ENCODE measurements around the gene FHOD1. TPM values are rescaled to one million over a fixed set of nuclear protein-coding genes. Genes with fewer than 3 reads are reported as not detected.

FHOD1 gene
- total RNA-seq, 1 experiment from 2014 or later: 37.2 TPM

- no peak overlapping the region for H3K4me3 Mint-ChIP-seq (ENCODE audit: low read depth, unreplicated experiment)
- no TSS peak for BruUV-seq (replicated peaks)
- no peaks in the 10 kb centered on the region for H3K4me1 Mint-ChIP-seq (ENCODE audit: low read depth, unreplicated experiment)
- H3K36me3 Mint-ChIP-seq (ENCODE audit: insufficient read depth, unreplicated experiment): no peaks in the 10 kb centered on the region
- no peak overlapping the region for H3K27ac Mint-ChIP-seq (ENCODE audit: unreplicated experiment)
- intact Hi-C loops (cut with micrococcal nuclease; ENCODE audit: unreplicated experiment): no loop called here
- no peaks in the 10 kb centered on the region for H3K9me3 Mint-ChIP-seq (ENCODE audit: low read depth, unreplicated experiment)
- peaks cover 28% of the 10 kb centered on the region for H3K27me3 Mint-ChIP-seq (ENCODE audit: unreplicated experiment)
- DNase-seq: no peak
- no peak for TF ChIP-seq CTCF (IDR thresholded peaks at IDR 0.05; ENCODE audit: unreplicated experiment)
- CTCF ChIA-PET: no interaction called here
These were observed 31.6 kb downstream of the FHOD1 start for GRCh38 chr16:67215706-67216105.

GRCh38 chr16:67213197-67214019, 33.9 kb downstream of the FHOD1 start:
- H3K27ac Mint-ChIP-seq (ENCODE audit: unreplicated experiment): no peak overlapping the region
- intact Hi-C loops (cut with micrococcal nuclease; ENCODE audit: unreplicated experiment): no loop called here
- BruUV-seq (replicated peaks): no TSS peak

GRCh38 chr16:67212766-67213165, 34.5 kb downstream of the FHOD1 start:
- no peak overlapping the region for H3K27ac Mint-ChIP-seq (ENCODE audit: unreplicated experiment)
- H3K27me3 Mint-ChIP-seq (ENCODE audit: unreplicated experiment): peaks cover 38% of the 10 kb centered on the region
- TF ChIP-seq CTCF (IDR thresholded peaks at IDR 0.05; ENCODE audit: unreplicated experiment): no peak
- H3K4me3 Mint-ChIP-seq (ENCODE audit: low read depth, unreplicated experiment): no peak overlapping the region
- intact Hi-C loops (cut with micrococcal nuclease; ENCODE audit: unreplicated experiment): no loop called here
- CTCF ChIA-PET: interaction anchor here (0.7 kb wide), 1 partner anchor 327 kb away, joined by 3 read pairs; no protein-coding TSS in a partner anchor
- H3K36me3 Mint-ChIP-seq (ENCODE audit: insufficient read depth, unreplicated experiment): peaks cover 2% of the 10 kb centered on the region
- no peaks in the 10 kb centered on the region for H3K4me1 Mint-ChIP-seq (ENCODE audit: low read depth, unreplicated experiment)
- no peak for DNase-seq
- no TSS peak for BruUV-seq (replicated peaks)
- H3K9me3 Mint-ChIP-seq (ENCODE audit: low read depth, unreplicated experiment): no peaks in the 10 kb centered on the region

More at GRCh38 chr16:67213197-67214019, 33.9 kb downstream of the FHOD1 start:
- no peak overlapping the region for H3K4me3 Mint-ChIP-seq (ENCODE audit: low read depth, unreplicated experiment)
- no peaks in the 10 kb centered on the region for H3K36me3 Mint-ChIP-seq (ENCODE audit: insufficient read depth, unreplicated experiment)
- CTCF ChIA-PET: no interaction called here
- no peak for TF ChIP-seq CTCF (IDR thresholded peaks at IDR 0.05; ENCODE audit: unreplicated experiment)
- no peak for DNase-seq
- H3K4me1 Mint-ChIP-seq (ENCODE audit: low read depth, unreplicated experiment): no peaks in the 10 kb centered on the region
- H3K9me3 Mint-ChIP-seq (ENCODE audit: low read depth, unreplicated experiment): no peaks in the 10 kb centered on the region
- peaks cover 41% of the 10 kb centered on the region for H3K27me3 Mint-ChIP-seq (ENCODE audit: unreplicated experiment)

- DNase-seq: no peak
- Mint-ChIP-seq H3K27me3 (ENCODE audit: unreplicated experiment) (peaks cover 28% of the 10 kb centered on the region), H3K4me3 (ENCODE audit: low read depth, unreplicated experiment) (no peak overlapping the region), H3K4me1 (ENCODE audit: low read depth, unreplicated experiment) (no peaks in the 10 kb centered on the region), H3K36me3 (ENCODE audit: insufficient read depth, unreplicated experiment) (peaks cover 9% of the 10 kb centered on the region), H3K9me3 (ENCODE audit: low read depth, unreplicated experiment) (no peaks in the 10 kb centered on the region), H3K27ac (ENCODE audit: unreplicated experiment) (no peak overlapping the region)
- TF ChIP-seq CTCF (IDR thresholded peaks at IDR 0.05; ENCODE audit: unreplicated experiment): no peak
- no TSS peak for BruUV-seq (replicated peaks)
- CTCF ChIA-PET: no interaction called here
- intact Hi-C loops (cut with micrococcal nuclease; ENCODE audit: unreplicated experiment): no loop called here
These were observed 35.6 kb downstream of the FHOD1 start for GRCh38 chr16:67211674-67212073.
